Measurements from ENCODE around the gene PEAK1. TPM values are rescaled to one million over a fixed set of nuclear protein-coding genes. Genes with fewer than 3 reads are reported as not detected.

The PEAK1 gene
- polyA plus RNA-seq, 1 experiment, result 52.1 TPM

- TF ChIP-seq, protein P1, sequence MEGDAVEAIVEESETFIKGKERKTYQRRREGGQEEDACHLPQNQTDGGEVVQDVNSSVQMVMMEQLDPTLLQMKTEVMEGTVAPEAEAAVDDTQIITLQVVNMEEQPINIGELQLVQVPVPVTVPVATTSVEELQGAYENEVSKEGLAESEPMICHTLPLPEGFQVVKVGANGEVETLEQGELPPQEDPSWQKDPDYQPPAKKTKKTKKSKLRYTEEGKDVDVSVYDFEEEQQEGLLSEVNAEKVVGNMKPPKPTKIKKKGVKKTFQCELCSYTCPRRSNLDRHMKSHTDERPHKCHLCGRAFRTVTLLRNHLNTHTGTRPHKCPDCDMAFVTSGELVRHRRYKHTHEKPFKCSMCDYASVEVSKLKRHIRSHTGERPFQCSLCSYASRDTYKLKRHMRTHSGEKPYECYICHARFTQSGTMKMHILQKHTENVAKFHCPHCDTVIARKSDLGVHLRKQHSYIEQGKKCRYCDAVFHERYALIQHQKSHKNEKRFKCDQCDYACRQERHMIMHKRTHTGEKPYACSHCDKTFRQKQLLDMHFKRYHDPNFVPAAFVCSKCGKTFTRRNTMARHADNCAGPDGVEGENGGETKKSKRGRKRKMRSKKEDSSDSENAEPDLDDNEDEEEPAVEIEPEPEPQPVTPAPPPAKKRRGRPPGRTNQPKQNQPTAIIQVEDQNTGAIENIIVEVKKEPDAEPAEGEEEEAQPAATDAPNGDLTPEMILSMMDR (IDR thresholded peaks at IDR 0.05; ENCODE audit: low read depth, low read length), result no peak
- POLR2A ChIA-PET, result no interaction called here
- DNase-seq (ENCODE audit: low read depth, low spot score), result no peak
- CTCF ChIA-PET, result interaction anchor here (0.8 to 1.0 kb wide), 3 partner anchors 10 to 298 kb away, joined by 3 read pairs; no protein-coding TSS in a partner anchor
- H3K9me3 ChIP-seq (ENCODE audit: control insufficient read depth, insufficient read depth, low read length), result no peaks in the 10 kb centered on the region; the same call in 1 of the 2 replicates
- no peaks in the 10 kb centered on the region for H3K27me3 ChIP-seq (ENCODE audit: control insufficient read depth, insufficient read depth, low read length)
- no peak overlapping the region for H3K27ac ChIP-seq (ENCODE audit: low read depth, low read length)
- H3K4me3 ChIP-seq (ENCODE audit: low read depth, low read length), result no peak overlapping the region
Observed at GRCh38 chr15:77416148-77416455, 3.8 kb downstream of the PEAK1 start.

DNA sequence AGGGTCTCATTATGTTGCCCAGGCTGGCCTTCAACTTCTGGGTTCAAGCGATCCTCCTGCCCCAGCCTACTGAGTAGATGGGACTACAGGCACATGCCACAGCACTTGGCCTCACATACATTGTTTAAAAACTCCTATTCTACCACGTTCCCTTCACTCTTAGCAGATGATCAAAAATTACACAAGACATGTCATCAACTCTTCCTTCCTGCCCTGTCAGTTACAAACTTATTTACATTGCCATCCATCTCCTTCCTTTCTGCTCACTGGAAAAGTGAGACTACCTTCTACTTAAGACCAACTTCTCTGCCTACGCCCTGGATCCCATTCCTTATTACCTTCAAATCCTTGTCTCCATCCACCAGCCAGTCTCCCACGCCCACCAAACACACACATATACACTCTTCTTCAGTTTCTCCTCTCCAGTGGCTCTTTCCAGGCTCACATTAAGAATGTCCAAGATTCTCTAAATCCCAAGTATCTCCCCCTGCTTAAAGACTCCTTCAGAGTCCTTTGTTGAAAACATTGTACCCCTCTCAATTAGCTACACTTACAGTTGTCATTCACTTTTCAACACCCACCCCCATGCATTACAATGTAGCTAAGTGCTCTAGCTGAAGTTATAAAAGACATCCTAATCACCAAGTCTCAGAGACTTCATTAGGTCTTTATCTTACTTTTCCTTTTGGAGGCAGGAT, 4.3 kb downstream of the PEAK1 start:
- Histone ChIP-seq H3K9me3 (ENCODE audit: control insufficient read depth, insufficient read depth, low read length) (no peaks in the 10 kb centered on the region; the same call in 1 of the 2 replicates), H3K4me3 (ENCODE audit: low read depth, low read length) (no peak overlapping the region), H3K27me3 (ENCODE audit: control insufficient read depth, insufficient read depth, low read length) (no peaks in the 10 kb centered on the region), H3K27ac (ENCODE audit: low read depth, low read length) (no peak overlapping the region)
- ChIA-PET POLR2A (no interaction called here), CTCF (interaction anchor here (0.8 to 1.0 kb wide), 3 partner anchors 11 to 297 kb away, joined by 3 read pairs; no protein-coding TSS in a partner anchor)
- no peak for DNase-seq (ENCODE audit: low read depth, low spot score)
- TF ChIP-seq, protein P1 (IDR thresholded peaks at IDR 0.05; ENCODE audit: low read depth, low read length), result no peak

GRCh38 chr15:77414789-77415442, 5.0 kb downstream of the PEAK1 start:
- POLR2A ChIA-PET, result no interaction called here
- CTCF ChIA-PET, result interaction anchor here (0.5 kb wide), 1 partner anchor 198 kb away, joined by 3 read pairs; no protein-coding TSS in a partner anchor
- Histone ChIP-seq H3K27ac (ENCODE audit: low read depth, low read length) (no peak overlapping the region), H3K27me3 (ENCODE audit: control insufficient read depth, insufficient read depth, low read length) (no peaks in the 10 kb centered on the region), H3K4me3 (ENCODE audit: low read depth, low read length) (no peak overlapping the region), H3K9me3 (ENCODE audit: control insufficient read depth, insufficient read depth, low read length) (no peaks in the 10 kb centered on the region; the same call in 1 of the 2 replicates)
- TF ChIP-seq, protein P1 (IDR thresholded peaks at IDR 0.05; ENCODE audit: low read depth, low read length), result no peak
- no peak for DNase-seq (ENCODE audit: low read depth, low spot score)

DNA sequence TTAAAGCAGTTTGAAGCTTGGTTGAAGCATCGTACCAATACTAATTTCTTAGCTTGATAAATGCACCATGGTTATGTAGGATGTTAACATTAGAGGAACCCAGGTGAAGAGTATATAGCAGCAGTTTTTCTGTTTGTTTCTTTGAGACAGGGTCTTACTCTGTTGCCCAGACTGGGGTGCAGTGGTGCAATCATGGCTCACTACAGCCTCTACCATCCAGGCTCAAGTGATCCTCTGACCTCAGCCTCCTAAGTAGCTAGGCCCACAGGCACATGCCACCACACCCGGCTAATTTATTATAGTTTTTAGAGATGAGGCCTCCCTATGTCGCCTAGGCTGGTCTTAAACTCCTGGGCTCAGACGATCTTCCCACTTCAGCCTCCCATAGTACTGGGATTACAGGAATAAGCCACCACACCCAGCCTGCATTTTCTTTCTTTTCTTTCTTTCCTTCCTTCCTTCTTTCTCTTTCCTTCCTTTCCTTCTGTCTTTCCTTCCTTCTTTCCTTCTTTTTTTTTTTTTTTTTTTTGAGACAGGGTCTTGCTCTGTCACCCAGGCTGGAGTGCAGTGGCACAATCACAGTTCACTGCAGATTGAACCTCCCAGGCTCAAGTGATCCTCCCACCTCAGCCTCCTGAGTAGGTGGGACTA, 6.1 kb downstream of the PEAK1 start:
- no peaks in the 10 kb centered on the region for H3K9me3 ChIP-seq (ENCODE audit: control insufficient read depth, insufficient read depth, low read length)
- no peaks in the 10 kb centered on the region for H3K27me3 ChIP-seq (ENCODE audit: control insufficient read depth, insufficient read depth, low read length)
- no peak for DNase-seq (ENCODE audit: low read depth, low spot score)
- H3K4me3 ChIP-seq (ENCODE audit: low read depth, low read length), result no peak overlapping the region
- TF ChIP-seq, protein P1 (IDR thresholded peaks at IDR 0.05; ENCODE audit: low read depth, low read length), result no peak
- ChIA-PET POLR2A (interaction anchor here (0.6 kb wide), 1 partner anchor 69 kb away, joined by 4 read pairs; no protein-coding TSS in a partner anchor), CTCF (no interaction called here)
- H3K27ac ChIP-seq (ENCODE audit: low read depth, low read length), result no peak overlapping the region

Measured in AG04450 (cell line).